ENCODE results near the gene ZBED6. TPM values are rescaled to one million over a fixed set of nuclear protein-coding genes. Genes with fewer than 3 reads are reported as not detected.
A peak's percentile ranks its signal among the peaks of the same experiment; 100 is the strongest.

Gene ZBED6
- total and polyA plus RNA-seq, 10 of the 15 experiments (the other 5 are each of a cell fraction or from before 2014, with no cell fraction given), result 0.13 to 15.9 (median 4.8) TPM

GRCh38 chr1:203776636-203777035 lies 18.8 kb upstream of the ZBED6 start:
- Histone ChIP-seq H4K20me1 (ENCODE audit: control insufficient read depth, insufficient read depth) (no peaks in the 10 kb centered on the region), H3K36me3 (ENCODE audit: control insufficient read depth in 2 of 2, insufficient read depth in 2 of 2, low read length in 1 of 2) (0 out of 4 replicates have a peak, but pooled peaks cover 0 to 6% of the 10 kb centered on the region in 2 experiments), H3K9me3 (replicated peaks; ENCODE audit: control insufficient read depth, insufficient read depth, low read length) (no peaks in the 10 kb centered on the region), H3K79me2 (ENCODE audit: control insufficient read depth, insufficient read depth, low read length) (no peaks in the 10 kb centered on the region), H2AFZ (ENCODE audit: control insufficient read depth, low read depth, low read length) (no peak overlapping the region), H3K4me3 (no peak overlapping the region), H3K9ac (ENCODE audit: control insufficient read depth, insufficient read depth, low read length) (no peak overlapping the region), H3K4me1 (ENCODE audit: control insufficient read depth, insufficient read depth, low read length) (no peaks in the 10 kb centered on the region), H3K27me3 (replicated peaks in 1 of 2; ENCODE audit: control insufficient read depth in 2 of 2, insufficient read depth in 2 of 2, low read length in 1 of 2) (no peaks in the 10 kb centered on the region), H3K4me2 (ENCODE audit: control insufficient read depth, insufficient read depth) (no peak overlapping the region), H3K27ac (ENCODE audit: control insufficient read depth, insufficient read depth) (no peak overlapping the region)
- intact Hi-C loops (cut with micrococcal nuclease; ENCODE audit: unreplicated experiment), result no loop called here
- TF ChIP-seq FOXK2 (IDR thresholded peaks at IDR 0.05) (no peak), CTCF (IDR thresholded peaks at IDR 0.05 in 2 of 3, conservative IDR thresholded peaks at IDR 0.05 in 1 of 3; ENCODE audit: control insufficient read depth in 2 of 3, extremely low read depth in 1 of 3, insufficient read depth in 1 of 3, low read depth in 3 of 3, low read length in 3 of 3) (peak in 2 of 3 experiments; percentile 19 to 30; a peak in 2 of 6 replicates), RAD21 (IDR thresholded peaks at IDR 0.05; ENCODE audit: insufficient read depth, low read depth, low read length) (peak; percentile 35; the same call in 1 of the 2 replicates), HDAC6 (IDR thresholded peaks at IDR 0.05; ENCODE audit: unreplicated experiment) (no peak), EZH2 (IDR thresholded peaks at IDR 0.05; ENCODE audit: borderline replicate concordance, control insufficient read depth, low read depth, low read length) (no peak), HCFC1 (IDR thresholded peaks at IDR 0.05; ENCODE audit: low read length) (no peak)
- ChIA-PET SMC1A (ENCODE audit: uncharacterized antibody, unreplicated experiment) (interaction anchor here (0.7 kb wide), 1 partner anchor 75 kb away, joined by 4 read pairs; no protein-coding TSS in a partner anchor), POLR2A (no interaction called here), CTCF (interaction anchor here (1.0 to 1.7 kb wide), 5 partner anchors 67 to 352 kb away, joined by 3 to 6 read pairs (median 3); no protein-coding TSS in a partner anchor), RAD21 (ENCODE audit: unreplicated experiment) (no interaction called here)
- FAIRE-seq (no peak), ATAC-seq (peak; percentile 67), DNase-seq (ENCODE audit: low read depth, low spot score) (no peak)
- 57% methylated on average over 4 of the region's 4 CpGs for WGBS (ENCODE audit: insufficient coverage, insufficient replicate concordance, low lambda C conversion rate, missing lambda C conversion rate)
- BruUV-seq (replicated peaks), result no TSS peak
- in situ Hi-C loops (cut with MboI), result no loop called here
